Skeletal muscle tissue (tissue), 4 donors: ENCODE measurements around the gene PPM1H. TPM values are rescaled to one million over a fixed set of nuclear protein-coding genes. Genes with fewer than 3 reads are reported as not detected.
"Not testable (repeated sequence)": the region's sequence is repeated elsewhere in the genome, so short reads cannot be mapped to it uniquely, and the experiment has no call there.

ENCODE experiments used
- H3K27ac ChIP-seq: one replicate; pipeline ENCODE4 v1.7.0; 2013; ENCODE audit warnings: mild to moderate bottlenecking, low read depth, low read length, inconsistent platforms
- H3K27me3 ChIP-seq, 3 donors: one replicate each; pipeline ENCODE4 v1.7.0; 2013; ENCODE audit warnings: low read length in 3 of 3; ENCODE audit not compliant: control insufficient read depth in 3 of 3, insufficient read depth in 3 of 3
- H3K36me3 ChIP-seq, 3 donors: one replicate each; pipeline ENCODE4 v1.7.0; 2013; ENCODE audit warnings: low read length in 3 of 3; ENCODE audit not compliant: control insufficient read depth in 3 of 3, insufficient read depth in 3 of 3
- H3K4me1 ChIP-seq, 3 donors: one replicate each; pipeline ENCODE4 v1.7.0; 2013; ENCODE audit warnings: low read length in 3 of 3, mild to moderate bottlenecking in 3 of 3; ENCODE audit not compliant: control insufficient read depth in 3 of 3, insufficient read depth in 3 of 3
- H3K4me3 ChIP-seq, 3 donors: one replicate each; pipeline ENCODE4 v1.7.0; 2013; ENCODE audit warnings: low read length in 3 of 3
- H3K9ac ChIP-seq, 3 donors: one replicate each; pipeline ENCODE4 v1.7.0; 2013; ENCODE audit warnings: low read length in 3 of 3, mild to moderate bottlenecking in 3 of 3, moderate library complexity in 2 of 3, low read depth in 1 of 3
- H3K9me3 ChIP-seq, 3 donors: one replicate each; pipeline ENCODE4 v1.7.0; 2013; ENCODE audit warnings: low read length in 3 of 3; ENCODE audit not compliant: control insufficient read depth in 3 of 3
- total RNA-seq: library from RNA; depleted of rRNA; stranded (reverse); fragments of >200 nt; gene quantifications from one replicate; pipeline ENCODE4 v1.2.3, GENCODE V29; 2014
- donor health status: Osteomylitis.

PPM1H gene
- total RNA-seq, 1 donor from 2014 or later, result 4.2 TPM

DNA sequence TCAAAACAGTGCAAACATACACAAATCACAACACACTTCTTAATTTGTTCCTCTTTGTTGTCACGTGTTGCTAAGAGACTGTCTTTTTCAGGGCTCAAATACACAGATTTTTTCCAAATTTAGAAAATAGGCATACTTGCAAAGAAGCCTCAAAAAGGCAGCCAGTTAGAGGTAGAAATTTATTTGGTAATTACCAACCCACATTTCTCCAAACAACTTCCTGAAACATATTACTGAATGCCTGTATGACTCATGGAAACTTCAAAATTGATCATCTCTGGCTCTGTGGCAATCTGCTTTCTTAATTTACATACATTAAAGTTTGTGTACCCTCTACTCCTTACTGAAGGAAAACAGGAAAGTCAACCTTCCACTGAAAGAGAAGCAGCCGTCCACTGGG is 36.4 kb downstream of the PPM1H start:
- no peak overlapping the region for H3K4me3 ChIP-seq
- H3K9me3 ChIP-seq, result no peaks in the 10 kb centered on the region
- no peaks in the 10 kb centered on the region for H3K27me3 ChIP-seq
- H3K4me1 ChIP-seq, result peaks cover 0 to 9% (median 3%) of the 10 kb centered on the region in 3 donors
- no peak overlapping the region for H3K9ac ChIP-seq
- no peaks in the 10 kb centered on the region for H3K36me3 ChIP-seq
- H3K27ac ChIP-seq, result no peak overlapping the region

DNA sequence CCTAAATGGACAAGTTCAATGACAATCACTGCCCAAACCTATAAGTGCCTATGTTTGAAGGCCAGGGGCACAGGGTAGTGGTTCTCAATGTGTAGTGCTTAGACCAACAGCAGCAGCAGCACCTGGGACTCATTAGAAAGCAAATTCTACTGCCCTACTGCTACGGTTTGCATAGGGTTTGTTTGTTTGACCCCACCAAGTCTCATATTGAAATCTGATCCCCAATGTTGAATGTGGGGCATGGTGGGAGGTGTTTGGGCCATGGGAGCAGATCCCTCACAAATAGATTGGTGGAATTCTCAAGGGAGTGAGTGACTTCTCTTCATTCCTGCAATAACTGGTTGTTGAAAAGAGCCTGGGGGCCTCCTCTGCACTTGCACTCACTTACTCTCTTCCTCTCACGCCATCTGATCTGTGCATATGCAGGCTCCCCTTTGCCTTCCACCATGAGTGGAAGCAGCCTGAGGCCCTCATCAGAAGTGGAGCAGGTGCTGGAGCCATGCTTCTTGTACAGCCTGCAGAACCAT is 39.5 kb downstream of the PPM1H start:
- no peaks in the 10 kb centered on the region for H3K4me1 ChIP-seq
- no peaks in the 10 kb centered on the region for H3K9me3 ChIP-seq
- H3K36me3 ChIP-seq, result no peaks in the 10 kb centered on the region
- no peak overlapping the region for H3K9ac ChIP-seq
- no peaks in the 10 kb centered on the region for H3K27me3 ChIP-seq
- H3K27ac ChIP-seq, result no peak overlapping the region
- no peak overlapping the region for H3K4me3 ChIP-seq

DNA sequence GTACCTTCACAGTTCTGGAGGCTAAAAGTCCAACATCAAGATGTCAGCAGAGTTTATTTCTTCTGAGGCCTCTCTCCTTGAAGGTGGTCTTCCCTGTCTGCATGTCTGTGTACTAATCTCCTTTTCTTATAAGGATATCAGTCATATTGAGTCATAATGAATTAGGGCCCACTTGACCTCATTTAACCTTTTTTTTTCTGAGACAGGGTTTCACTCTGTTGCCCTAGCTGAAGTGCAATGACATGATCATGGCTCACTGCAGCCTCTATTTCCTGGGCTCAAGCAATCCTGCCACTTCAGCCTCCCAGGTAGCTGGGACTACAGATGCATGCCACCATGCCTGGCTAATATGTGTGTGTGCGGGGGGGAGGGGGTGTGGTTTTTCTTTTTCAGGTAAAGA is 41.7 kb downstream of the PPM1H start:
- Histone ChIP-seq H3K4me3 (no peak overlapping the region), H3K9ac (no peak overlapping the region), H3K9me3 (no peaks in the 10 kb centered on the region), H3K36me3 (no peaks in the 10 kb centered on the region), H3K27ac (no peak overlapping the region), H3K27me3 (no peaks in the 10 kb centered on the region), H3K4me1 (no peaks in the 10 kb centered on the region)

- Histone ChIP-seq H3K36me3 (no peaks in the 10 kb centered on the region), H3K27ac (no peak overlapping the region), H3K4me3 (no peak overlapping the region), H3K4me1 (no peaks in the 10 kb centered on the region), H3K9me3 (no peaks in the 10 kb centered on the region), H3K27me3 (no peaks in the 10 kb centered on the region), H3K9ac (no peak overlapping the region)
Measured at GRCh38 chr12:62891805-62892549, 43.0 kb downstream of the PPM1H start.

- H3K9ac ChIP-seq, result no peak overlapping the region
- no peaks in the 10 kb centered on the region for H3K27me3 ChIP-seq
- no peaks in the 10 kb centered on the region for H3K9me3 ChIP-seq
- H3K4me1 ChIP-seq, result no peaks in the 10 kb centered on the region
- no peaks in the 10 kb centered on the region for H3K36me3 ChIP-seq
- H3K27ac ChIP-seq, result no peak overlapping the region
- no peak overlapping the region for H3K4me3 ChIP-seq
Measured at GRCh38 chr12:62888454-62889110, 46.4 kb downstream of the PPM1H start.

GRCh38 chr12:62886796-62887195 is 48.2 kb downstream of the PPM1H start:
- Histone ChIP-seq H3K4me3 (no peak overlapping the region), H3K4me1 (no peaks in the 10 kb centered on the region), H3K9ac (no peak overlapping the region), H3K27me3 (no peaks in the 10 kb centered on the region), H3K9me3 (no peaks in the 10 kb centered on the region), H3K36me3 (no peaks in the 10 kb centered on the region), H3K27ac (no peak overlapping the region)

DNA sequence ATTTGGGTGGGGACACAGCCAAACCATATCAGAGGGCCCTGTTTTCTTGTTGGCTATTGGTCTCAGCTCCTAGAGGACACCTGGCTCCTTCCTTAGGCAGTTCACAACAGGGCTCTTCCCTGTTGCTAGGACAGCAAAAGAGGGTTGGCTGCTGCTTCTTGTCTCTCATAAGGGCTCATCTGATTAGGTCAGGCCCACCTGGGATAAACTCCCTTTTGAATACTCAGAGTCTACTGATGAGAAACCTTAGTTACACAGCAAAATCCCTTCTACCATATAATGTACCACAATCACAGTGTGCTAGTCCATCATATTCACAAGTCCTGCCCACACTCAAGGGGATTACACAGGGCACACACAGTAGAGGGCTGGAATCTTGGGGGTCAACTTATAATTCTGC is 49.7 kb downstream of the PPM1H start:
- no peaks in the 10 kb centered on the region for H3K4me1 ChIP-seq
- H3K36me3 ChIP-seq, result no peaks in the 10 kb centered on the region
- H3K9ac ChIP-seq, result no peak overlapping the region
- no peak overlapping the region for H3K4me3 ChIP-seq
- H3K9me3 ChIP-seq, result no peaks in the 10 kb centered on the region
- H3K27me3 ChIP-seq, result no peaks in the 10 kb centered on the region
- H3K27ac ChIP-seq, result no peak overlapping the region

DNA sequence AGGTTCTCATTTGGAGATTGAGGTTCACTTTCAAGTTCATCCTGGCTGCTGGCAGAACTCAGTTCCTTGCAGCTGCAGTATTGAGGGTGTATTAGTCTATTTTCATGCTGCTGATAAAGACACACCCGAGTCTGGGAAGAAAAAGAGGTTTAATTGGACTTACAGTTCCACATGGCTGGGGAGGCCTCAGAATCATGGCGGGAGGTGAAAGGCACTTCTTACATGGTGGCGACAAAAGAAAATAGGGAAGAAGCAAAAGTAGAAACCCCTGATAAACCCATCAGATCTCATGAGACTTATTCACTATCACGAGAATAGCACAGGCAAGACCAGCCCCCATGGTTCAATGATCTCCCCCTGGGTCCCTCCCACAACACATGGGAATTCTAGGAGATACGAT is 50.1 kb downstream of the PPM1H start:
- not testable (repeated sequence) for H3K27me3 ChIP-seq, H3K4me3 ChIP-seq, H3K9me3 ChIP-seq, H3K4me1 ChIP-seq, H3K9ac ChIP-seq, H3K36me3 ChIP-seq, H3K27ac ChIP-seq

DNA sequence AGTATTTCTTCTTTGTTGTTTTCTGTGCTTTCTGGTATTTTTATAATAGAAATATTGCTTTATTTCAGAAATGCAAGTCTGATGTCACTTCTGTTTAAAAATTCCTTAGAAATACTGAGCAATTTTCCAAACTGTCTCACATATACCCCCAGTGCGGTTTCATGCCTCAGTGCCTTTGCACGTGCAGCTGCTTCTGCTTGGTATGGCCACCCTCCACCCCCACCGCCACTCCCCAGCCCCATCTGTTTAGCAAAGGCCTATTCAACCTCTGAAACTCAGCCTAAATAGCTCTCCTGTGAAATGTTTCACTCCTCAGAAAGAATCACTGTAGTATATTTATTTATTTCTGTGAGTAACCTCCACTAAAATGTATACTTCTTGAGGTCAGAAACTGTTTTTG is 52.3 kb downstream of the PPM1H start:
- H3K9ac ChIP-seq, result no peak overlapping the region
- no peak overlapping the region for H3K4me3 ChIP-seq
- no peaks in the 10 kb centered on the region for H3K9me3 ChIP-seq
- H3K27ac ChIP-seq, result no peak overlapping the region
- no peaks in the 10 kb centered on the region for H3K4me1 ChIP-seq
- H3K36me3 ChIP-seq, result no peaks in the 10 kb centered on the region
- no peaks in the 10 kb centered on the region for H3K27me3 ChIP-seq

- Histone ChIP-seq H3K4me1 (no peaks in the 10 kb centered on the region), H3K9me3 (no peaks in the 10 kb centered on the region), H3K36me3 (no peaks in the 10 kb centered on the region), H3K9ac (no peak overlapping the region), H3K4me3 (no peak overlapping the region), H3K27me3 (no peaks in the 10 kb centered on the region), H3K27ac (no peak overlapping the region)
Measured at GRCh38 chr12:62882140-62882539, 52.8 kb downstream of the PPM1H start.
